Measurements from ENCODE around the gene SRSF2. TPM values are rescaled to one million over a fixed set of nuclear protein-coding genes. Genes with fewer than 3 reads are reported as not detected.

Gene SRSF2
- total and polyA plus RNA-seq, 9 of the 15 experiments (the other 6 are each of a cell fraction or from before 2014, with no cell fraction given) = 161 to 583 (median 393) TPM

DNA sequence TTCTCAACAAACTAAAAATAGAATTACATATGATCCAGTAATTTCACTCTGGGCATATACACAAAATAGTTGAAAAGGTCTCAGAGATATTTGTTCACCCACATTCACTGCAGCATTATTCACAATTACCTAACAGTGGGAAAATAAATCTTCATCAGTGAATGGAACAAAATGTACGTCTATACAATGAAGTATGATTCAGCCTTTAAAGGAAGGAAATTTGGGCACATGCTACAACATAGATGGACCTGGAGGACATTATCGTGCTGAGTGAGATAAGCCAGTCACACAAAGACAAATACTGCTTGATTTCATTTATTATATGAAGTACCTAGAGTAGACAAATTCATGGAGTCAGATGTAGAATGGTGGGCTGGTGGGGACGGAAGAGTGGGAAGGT lies 47.8 kb upstream of the SRSF2 start (continued):
- TF ChIP-seq, protein P1, sequence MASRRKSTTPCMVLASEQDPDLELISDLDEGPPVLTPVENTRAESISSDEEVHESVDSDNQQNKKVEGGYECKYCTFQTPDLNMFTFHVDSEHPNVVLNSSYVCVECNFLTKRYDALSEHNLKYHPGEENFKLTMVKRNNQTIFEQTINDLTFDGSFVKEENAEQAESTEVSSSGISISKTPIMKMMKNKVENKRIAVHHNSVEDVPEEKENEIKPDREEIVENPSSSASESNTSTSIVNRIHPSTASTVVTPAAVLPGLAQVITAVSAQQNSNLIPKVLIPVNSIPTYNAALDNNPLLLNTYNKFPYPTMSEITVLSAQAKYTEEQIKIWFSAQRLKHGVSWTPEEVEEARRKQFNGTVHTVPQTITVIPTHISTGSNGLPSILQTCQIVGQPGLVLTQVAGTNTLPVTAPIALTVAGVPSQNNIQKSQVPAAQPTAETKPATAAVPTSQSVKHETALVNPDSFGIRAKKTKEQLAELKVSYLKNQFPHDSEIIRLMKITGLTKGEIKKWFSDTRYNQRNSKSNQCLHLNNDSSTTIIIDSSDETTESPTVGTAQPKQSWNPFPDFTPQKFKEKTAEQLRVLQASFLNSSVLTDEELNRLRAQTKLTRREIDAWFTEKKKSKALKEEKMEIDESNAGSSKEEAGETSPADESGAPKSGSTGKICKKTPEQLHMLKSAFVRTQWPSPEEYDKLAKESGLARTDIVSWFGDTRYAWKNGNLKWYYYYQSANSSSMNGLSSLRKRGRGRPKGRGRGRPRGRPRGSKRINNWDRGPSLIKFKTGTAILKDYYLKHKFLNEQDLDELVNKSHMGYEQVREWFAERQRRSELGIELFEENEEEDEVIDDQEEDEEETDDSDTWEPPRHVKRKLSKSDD (conservative IDR thresholded peaks at IDR 0.05; ENCODE audit: low read length) = no peak
- TF ChIP-seq ZNF239 (CRISPR knock-in tag; IDR thresholded peaks at IDR 0.05) (no peak), CBX5 (IDR thresholded peaks at IDR 0.05; ENCODE audit: borderline replicate concordance, low read depth) (no peak), ZNF75A (CRISPR knock-in tag; IDR thresholded peaks at IDR 0.05) (no peak), ELF2 (CRISPR knock-in tag; IDR thresholded peaks at IDR 0.05) (no peak), NCOA1 (IDR thresholded peaks at IDR 0.05; ENCODE audit: low read depth) (no peak), RHOXF2B (CRISPR knock-in tag; conservative IDR thresholded peaks at IDR 0.05) (no peak)
- TF ChIP-seq, protein P2, sequence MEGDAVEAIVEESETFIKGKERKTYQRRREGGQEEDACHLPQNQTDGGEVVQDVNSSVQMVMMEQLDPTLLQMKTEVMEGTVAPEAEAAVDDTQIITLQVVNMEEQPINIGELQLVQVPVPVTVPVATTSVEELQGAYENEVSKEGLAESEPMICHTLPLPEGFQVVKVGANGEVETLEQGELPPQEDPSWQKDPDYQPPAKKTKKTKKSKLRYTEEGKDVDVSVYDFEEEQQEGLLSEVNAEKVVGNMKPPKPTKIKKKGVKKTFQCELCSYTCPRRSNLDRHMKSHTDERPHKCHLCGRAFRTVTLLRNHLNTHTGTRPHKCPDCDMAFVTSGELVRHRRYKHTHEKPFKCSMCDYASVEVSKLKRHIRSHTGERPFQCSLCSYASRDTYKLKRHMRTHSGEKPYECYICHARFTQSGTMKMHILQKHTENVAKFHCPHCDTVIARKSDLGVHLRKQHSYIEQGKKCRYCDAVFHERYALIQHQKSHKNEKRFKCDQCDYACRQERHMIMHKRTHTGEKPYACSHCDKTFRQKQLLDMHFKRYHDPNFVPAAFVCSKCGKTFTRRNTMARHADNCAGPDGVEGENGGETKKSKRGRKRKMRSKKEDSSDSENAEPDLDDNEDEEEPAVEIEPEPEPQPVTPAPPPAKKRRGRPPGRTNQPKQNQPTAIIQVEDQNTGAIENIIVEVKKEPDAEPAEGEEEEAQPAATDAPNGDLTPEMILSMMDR (IDR thresholded peaks at IDR 0.05 in 2 of 3, conservative IDR thresholded peaks at IDR 0.05 in 1 of 3; ENCODE audit: insufficient read depth in 2 of 3, low read depth in 1 of 3, low read length in 3 of 3) = no peak
- TF ChIP-seq, protein P3, sequence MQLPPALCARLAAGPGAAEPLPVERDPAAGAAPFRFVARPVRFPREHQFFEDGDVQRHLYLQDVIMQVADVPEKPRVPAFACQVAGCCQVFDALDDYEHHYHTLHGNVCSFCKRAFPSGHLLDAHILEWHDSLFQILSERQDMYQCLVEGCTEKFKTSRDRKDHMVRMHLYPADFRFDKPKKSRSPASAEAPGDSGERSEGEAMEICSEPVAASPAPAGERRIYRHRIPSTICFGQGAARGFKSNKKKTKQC (CRISPR knock-in tag; IDR thresholded peaks at IDR 0.05) = no peak

All from K562 (cell line).